H1 (cell line): ENCODE data around the gene CPEB1. TPM values are rescaled to one million over a fixed set of nuclear protein-coding genes. Genes with fewer than 3 reads are reported as not detected.
A peak's percentile ranks its signal among the peaks of the same experiment; 100 is the strongest.

Source experiments
- CBX8 ChIP-seq: fragments of 300-800, 300-1000 bp; sonication (generic); IDR thresholded peaks from 2 replicates; pipeline ENCODE4 v1.7.1; 2016; ENCODE audit warnings: low read depth, low read length, borderline replicate concordance
- RAD21 ChIP-seq, 2 experiments: IDR thresholded peaks in 1 of 2; conservative IDR thresholded peaks in 1 of 2; 2 replicates each; pipeline ENCODE4 v1.6.1; 2011; ENCODE audit warnings: low read depth in 2 of 2, low read length in 2 of 2, improper control_type of control experiment in 1 of 2, inconsistent platforms in 1 of 2, mild to moderate bottlenecking in 1 of 2, moderate library complexity in 1 of 2
- SUZ12 ChIP-seq: fragments of 200-600 bp; sonication (generic); IDR thresholded peaks from 2 replicates; pipeline ENCODE4 v1.6.1; 2012; ENCODE audit warnings: mild to moderate bottlenecking, inconsistent platforms, low read length, moderate library complexity, mixed read lengths
- ZNF274 ChIP-seq: IDR thresholded peaks from 2 replicates; pipeline ENCODE4 v1.7.0; 2012; ENCODE audit warnings: low read length, borderline replicate concordance; ENCODE audit errors: extremely low read depth
- polyA plus RNA-seq, 7 experiments: library from polyadenylated mRNA; depleted of rRNA in 3 of 7; stranded (reverse) in 5 of 7; unstranded in 2 of 7; fragments of >200 nt in 5 of 7; fragments of 200-250 nt in 2 of 7; gene quantifications; 1 replicate in 5 of 7; 2 replicates in 1 of 7; 4 replicates in 1 of 7; pipeline versions ENCODE4 v1.2.1 to v1.2.3, GENCODE V29; 2011 to 2013; ENCODE audit warnings: missing spikeins in 2 of 7, mixed read lengths in 2 of 7
- total RNA-seq: library from RNA; stranded (reverse); fragmentation: NEBNext Ultra II Directional; extraction: Animal tissue kit (Norgen Biotek cat#: 25700); gene quantifications from 2 replicates; pipeline ENCODE4 v1.2.1, GENCODE V29; 2021
- TF ChIP-seq, protein P1 (sequence below): IDR thresholded peaks from 2 replicates; pipeline ENCODE4 v1.6.1; 2012; ENCODE audit warnings: low read length, inconsistent platforms
- TF ChIP-seq, protein P2 (sequence below): fragments of 300-600 bp; sonication (generic); IDR thresholded peaks from 2 replicates; pipeline ENCODE4 v1.7.1; 2012; ENCODE audit warnings: low read length, moderate library complexity, mild to moderate bottlenecking, inconsistent platforms; ENCODE audit not compliant: insufficient replicate concordance

Gene CPEB1
- total and polyA plus RNA-seq, 2 of the 8 experiments (the other 6 are each of a cell fraction or from before 2014, with no cell fraction given) = 4.4 to 4.5 TPM

DNA sequence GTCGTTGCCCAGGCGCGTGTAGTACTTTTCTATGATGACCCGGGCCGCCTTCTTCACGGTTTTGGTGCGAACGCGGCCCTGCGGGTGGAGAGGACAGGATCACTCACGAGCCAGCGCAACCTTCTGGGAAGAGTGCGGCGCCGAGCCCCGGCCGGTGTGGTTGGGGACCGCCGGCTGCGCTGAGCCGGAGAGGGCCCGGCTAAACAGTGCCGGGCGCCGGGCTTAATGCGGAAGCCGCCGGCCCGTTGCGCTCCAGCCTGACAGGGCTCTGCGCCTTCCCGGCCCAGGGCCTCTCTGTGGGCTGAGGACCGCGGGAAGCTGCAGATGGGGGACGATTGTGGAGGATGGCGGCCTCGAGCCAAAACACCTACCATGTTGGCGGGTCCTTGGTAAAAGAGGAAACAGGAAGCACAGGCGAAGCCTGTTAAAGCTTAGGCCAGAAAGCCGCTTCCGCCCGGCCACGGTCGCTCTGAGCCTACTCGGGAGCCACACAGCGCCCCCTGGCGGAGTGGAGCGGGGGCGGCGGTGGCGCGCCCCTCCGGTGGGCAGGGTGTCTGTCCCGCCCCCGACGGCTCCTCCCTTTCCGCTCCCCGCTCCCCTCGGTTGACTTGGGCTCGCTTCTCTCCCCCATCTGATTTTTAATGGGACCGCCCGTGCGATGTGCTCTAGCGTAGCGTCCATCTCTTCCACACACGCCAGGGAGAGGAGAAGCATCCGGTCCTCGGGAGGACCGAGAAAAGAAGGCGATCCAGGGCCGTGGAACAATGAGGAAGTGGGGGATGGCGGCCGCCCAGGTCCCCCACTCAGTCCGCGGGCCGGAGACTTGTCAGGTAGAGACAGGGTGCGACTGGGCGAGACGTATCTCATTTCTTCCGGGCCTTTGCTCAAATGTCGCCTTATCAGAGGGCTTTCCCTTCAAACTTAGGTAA, 106.8 kb downstream of the CPEB1 start, which contains the start of gene RPS17 (continued):
- peak; percentile 17 to 50; a peak in 2 of 4 replicates for TF ChIP-seq RAD21 (IDR thresholded peaks at IDR 0.05 in 1 of 2, conservative IDR thresholded peaks at IDR 0.05 in 1 of 2; ENCODE audit: low read depth in 2 of 2, low read length in 2 of 2)
- TF ChIP-seq, protein P1, sequence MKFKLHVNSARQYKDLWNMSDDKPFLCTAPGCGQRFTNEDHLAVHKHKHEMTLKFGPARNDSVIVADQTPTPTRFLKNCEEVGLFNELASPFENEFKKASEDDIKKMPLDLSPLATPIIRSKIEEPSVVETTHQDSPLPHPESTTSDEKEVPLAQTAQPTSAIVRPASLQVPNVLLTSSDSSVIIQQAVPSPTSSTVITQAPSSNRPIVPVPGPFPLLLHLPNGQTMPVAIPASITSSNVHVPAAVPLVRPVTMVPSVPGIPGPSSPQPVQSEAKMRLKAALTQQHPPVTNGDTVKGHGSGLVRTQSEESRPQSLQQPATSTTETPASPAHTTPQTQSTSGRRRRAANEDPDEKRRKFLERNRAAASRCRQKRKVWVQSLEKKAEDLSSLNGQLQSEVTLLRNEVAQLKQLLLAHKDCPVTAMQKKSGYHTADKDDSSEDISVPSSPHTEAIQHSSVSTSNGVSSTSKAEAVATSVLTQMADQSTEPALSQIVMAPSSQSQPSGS = peak; percentile 78; the same call in 1 of the 2 replicates
- TF ChIP-seq CBX8 = no peak
- peak; percentile 48; the same call in 1 of the 2 replicates for TF ChIP-seq SUZ12
- TF ChIP-seq ZNF274 = no peak
- TF ChIP-seq, protein P2, sequence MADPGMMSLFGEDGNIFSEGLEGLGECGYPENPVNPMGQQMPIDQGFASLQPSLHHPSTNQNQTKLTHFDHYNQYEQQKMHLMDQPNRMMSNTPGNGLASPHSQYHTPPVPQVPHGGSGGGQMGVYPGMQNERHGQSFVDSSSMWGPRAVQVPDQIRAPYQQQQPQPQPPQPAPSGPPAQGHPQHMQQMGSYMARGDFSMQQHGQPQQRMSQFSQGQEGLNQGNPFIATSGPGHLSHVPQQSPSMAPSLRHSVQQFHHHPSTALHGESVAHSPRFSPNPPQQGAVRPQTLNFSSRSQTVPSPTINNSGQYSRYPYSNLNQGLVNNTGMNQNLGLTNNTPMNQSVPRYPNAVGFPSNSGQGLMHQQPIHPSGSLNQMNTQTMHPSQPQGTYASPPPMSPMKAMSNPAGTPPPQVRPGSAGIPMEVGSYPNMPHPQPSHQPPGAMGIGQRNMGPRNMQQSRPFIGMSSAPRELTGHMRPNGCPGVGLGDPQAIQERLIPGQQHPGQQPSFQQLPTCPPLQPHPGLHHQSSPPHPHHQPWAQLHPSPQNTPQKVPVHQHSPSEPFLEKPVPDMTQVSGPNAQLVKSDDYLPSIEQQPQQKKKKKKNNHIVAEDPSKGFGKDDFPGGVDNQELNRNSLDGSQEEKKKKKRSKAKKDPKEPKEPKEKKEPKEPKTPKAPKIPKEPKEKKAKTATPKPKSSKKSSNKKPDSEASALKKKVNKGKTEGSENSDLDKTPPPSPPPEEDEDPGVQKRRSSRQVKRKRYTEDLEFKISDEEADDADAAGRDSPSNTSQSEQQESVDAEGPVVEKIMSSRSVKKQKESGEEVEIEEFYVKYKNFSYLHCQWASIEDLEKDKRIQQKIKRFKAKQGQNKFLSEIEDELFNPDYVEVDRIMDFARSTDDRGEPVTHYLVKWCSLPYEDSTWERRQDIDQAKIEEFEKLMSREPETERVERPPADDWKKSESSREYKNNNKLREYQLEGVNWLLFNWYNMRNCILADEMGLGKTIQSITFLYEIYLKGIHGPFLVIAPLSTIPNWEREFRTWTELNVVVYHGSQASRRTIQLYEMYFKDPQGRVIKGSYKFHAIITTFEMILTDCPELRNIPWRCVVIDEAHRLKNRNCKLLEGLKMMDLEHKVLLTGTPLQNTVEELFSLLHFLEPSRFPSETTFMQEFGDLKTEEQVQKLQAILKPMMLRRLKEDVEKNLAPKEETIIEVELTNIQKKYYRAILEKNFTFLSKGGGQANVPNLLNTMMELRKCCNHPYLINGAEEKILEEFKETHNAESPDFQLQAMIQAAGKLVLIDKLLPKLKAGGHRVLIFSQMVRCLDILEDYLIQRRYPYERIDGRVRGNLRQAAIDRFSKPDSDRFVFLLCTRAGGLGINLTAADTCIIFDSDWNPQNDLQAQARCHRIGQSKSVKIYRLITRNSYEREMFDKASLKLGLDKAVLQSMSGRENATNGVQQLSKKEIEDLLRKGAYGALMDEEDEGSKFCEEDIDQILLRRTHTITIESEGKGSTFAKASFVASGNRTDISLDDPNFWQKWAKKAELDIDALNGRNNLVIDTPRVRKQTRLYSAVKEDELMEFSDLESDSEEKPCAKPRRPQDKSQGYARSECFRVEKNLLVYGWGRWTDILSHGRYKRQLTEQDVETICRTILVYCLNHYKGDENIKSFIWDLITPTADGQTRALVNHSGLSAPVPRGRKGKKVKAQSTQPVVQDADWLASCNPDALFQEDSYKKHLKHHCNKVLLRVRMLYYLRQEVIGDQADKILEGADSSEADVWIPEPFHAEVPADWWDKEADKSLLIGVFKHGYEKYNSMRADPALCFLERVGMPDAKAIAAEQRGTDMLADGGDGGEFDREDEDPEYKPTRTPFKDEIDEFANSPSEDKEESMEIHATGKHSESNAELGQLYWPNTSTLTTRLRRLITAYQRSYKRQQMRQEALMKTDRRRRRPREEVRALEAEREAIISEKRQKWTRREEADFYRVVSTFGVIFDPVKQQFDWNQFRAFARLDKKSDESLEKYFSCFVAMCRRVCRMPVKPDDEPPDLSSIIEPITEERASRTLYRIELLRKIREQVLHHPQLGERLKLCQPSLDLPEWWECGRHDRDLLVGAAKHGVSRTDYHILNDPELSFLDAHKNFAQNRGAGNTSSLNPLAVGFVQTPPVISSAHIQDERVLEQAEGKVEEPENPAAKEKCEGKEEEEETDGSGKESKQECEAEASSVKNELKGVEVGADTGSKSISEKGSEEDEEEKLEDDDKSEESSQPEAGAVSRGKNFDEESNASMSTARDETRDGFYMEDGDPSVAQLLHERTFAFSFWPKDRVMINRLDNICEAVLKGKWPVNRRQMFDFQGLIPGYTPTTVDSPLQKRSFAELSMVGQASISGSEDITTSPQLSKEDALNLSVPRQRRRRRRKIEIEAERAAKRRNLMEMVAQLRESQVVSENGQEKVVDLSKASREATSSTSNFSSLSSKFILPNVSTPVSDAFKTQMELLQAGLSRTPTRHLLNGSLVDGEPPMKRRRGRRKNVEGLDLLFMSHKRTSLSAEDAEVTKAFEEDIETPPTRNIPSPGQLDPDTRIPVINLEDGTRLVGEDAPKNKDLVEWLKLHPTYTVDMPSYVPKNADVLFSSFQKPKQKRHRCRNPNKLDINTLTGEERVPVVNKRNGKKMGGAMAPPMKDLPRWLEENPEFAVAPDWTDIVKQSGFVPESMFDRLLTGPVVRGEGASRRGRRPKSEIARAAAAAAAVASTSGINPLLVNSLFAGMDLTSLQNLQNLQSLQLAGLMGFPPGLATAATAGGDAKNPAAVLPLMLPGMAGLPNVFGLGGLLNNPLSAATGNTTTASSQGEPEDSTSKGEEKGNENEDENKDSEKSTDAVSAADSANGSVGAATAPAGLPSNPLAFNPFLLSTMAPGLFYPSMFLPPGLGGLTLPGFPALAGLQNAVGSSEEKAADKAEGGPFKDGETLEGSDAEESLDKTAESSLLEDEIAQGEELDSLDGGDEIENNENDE = no peak
